Tibial nerve (tissue), 3 donors: ENCODE measurements around the gene HNF4A.

Experiments
- EP300 ChIP-seq, 2 donors: sonication (generic); formaldehyde crosslinking; IDR thresholded peaks; one replicate each; pipeline ENCODE4 v1.6.1; 2017; ENCODE audit warnings: antibody characterized with exemption in 2 of 2, mild to moderate bottlenecking in 1 of 2
- POLR2A ChIP-seq, 2 donors: fragments of 450-650 bp; IDR thresholded peaks; one replicate each; pipeline ENCODE4 v1.6.1; 2017; ENCODE audit warnings: antibody characterized with exemption in 2 of 2, mild to moderate bottlenecking in 2 of 2, moderate library complexity in 2 of 2

- TF ChIP-seq POLR2A (IDR thresholded peaks at IDR 0.05): no peak
- TF ChIP-seq EP300 (IDR thresholded peaks at IDR 0.05): no peak
Observed at GRCh38 chr20:44360221-44360620, 4.7 kb downstream of the HNF4A start.
